AG04449 (cell line): ENCODE measurements around the gene BRD9.
"Not testable (repeated sequence)": the region's sequence is repeated elsewhere in the genome, so short reads cannot be mapped to it uniquely, and the experiment has no call there.

Experiments used
- CTCF ChIA-PET: fragments of 350-600 bp; formaldehyde crosslinking; extraction: SDS; loops from one replicate; lab custom pipeline; 2021; ENCODE audit warnings: antibody characterized with exemption; lab: Yijun Ruan, JAX
- POLR2A ChIA-PET: fragments of 400-600, 350-600 bp; formaldehyde crosslinking; extraction: SDS; loops from one replicate; lab custom pipeline; 2020; ENCODE audit warnings: antibody characterized with exemption, inconsistent platforms; lab: Yijun Ruan, JAX
- DNase-seq: peaks from one replicate; pipeline ENCODE4 v3.0.0-alpha.2; 2010; ENCODE audit warnings: low read depth, low spot score
- H3K4me3 ChIP-seq: 2 replicates; pipeline ENCODE4 v1.5.1; 2011; ENCODE audit warnings: low read depth, mild to moderate bottlenecking, control low read depth, low read length
- TF ChIP-seq, protein P1 (sequence below): IDR thresholded peaks from one replicate; pipeline ENCODE4 v1.5.1; 2011; ENCODE audit warnings: mild to moderate bottlenecking, moderate library complexity, low read length, control low read depth, inconsistent platforms; ENCODE audit not compliant: insufficient read depth; ENCODE audit errors: missing control alignments

The BRD9 gene

DNA sequence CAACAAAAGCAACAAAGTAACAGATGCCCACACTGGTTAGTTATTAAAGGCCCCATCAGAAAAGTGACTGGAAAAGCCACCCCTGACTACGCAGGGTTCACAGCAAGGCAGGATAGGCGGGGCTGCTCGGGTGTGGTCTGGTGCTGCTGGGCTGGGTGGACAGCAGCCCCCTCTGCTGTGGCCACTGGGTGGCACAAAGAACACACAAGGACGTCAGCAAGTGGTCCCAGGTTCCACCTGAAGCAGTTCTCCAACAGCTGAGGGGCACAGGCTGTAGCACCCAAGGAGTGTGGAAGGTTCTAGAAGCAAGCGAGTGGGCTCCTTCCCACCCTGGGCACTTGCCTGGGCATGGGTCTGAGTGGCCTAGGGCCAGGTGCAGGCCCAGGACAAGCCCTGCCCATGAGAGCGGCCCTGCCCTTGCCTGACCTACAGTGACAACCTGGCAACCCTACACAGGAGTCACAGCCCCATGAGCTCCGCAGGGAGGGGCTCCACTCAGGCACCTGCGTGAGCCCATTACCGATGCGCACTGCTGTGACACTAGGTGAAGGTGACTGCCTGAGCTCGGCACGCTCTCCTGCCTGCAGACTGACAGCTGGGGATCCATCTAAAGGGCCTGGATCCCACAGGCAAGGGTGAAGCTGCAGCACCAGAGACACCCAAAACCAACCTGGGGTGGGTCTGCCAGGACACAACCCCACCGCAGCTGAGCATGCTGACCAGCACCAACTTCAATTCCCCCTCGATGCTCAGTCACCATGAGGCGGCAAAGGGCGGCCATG, 8.1 kb downstream of the BRD9 start:
- ChIA-PET CTCF (no interaction called here), POLR2A (no interaction called here)
- DNase-seq: no peak
- TF ChIP-seq, protein P1, sequence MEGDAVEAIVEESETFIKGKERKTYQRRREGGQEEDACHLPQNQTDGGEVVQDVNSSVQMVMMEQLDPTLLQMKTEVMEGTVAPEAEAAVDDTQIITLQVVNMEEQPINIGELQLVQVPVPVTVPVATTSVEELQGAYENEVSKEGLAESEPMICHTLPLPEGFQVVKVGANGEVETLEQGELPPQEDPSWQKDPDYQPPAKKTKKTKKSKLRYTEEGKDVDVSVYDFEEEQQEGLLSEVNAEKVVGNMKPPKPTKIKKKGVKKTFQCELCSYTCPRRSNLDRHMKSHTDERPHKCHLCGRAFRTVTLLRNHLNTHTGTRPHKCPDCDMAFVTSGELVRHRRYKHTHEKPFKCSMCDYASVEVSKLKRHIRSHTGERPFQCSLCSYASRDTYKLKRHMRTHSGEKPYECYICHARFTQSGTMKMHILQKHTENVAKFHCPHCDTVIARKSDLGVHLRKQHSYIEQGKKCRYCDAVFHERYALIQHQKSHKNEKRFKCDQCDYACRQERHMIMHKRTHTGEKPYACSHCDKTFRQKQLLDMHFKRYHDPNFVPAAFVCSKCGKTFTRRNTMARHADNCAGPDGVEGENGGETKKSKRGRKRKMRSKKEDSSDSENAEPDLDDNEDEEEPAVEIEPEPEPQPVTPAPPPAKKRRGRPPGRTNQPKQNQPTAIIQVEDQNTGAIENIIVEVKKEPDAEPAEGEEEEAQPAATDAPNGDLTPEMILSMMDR: no peak
- no peak overlapping the region for H3K4me3 ChIP-seq

DNA sequence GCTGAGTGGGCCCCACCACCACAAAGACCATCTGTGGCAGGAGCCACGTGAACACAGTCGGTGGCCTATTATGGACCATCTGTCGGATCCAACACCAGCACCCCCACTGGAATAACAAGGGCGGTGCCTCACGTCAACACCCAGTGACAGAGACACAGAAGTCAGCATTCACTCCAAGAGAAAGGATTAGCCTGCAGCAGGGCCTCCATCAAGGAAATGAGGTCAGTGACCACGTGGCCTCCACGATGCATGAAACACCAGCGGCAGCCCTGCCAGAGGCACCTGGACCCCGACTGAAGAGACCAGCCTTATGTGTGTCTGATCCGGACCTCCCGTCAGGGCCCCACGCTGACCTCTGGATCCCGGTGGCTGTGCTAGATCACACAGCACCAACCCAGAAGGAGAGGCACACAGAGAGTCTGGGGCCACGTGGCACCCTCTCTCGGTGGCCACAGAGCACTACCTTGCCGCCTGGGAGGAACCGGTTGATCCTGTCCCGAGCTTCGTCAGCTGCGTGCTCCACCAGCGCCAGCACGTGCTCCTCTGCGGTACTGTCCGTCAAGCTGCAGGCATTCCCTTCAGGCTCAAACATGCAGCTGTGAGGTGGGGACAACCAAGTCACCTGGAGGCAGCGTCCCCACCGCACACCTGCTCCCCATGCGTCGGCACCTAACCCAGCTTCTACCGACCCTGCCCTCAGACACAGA, 9.0 kb downstream of the BRD9 start:
- POLR2A ChIA-PET: no interaction called here
- H3K4me3 ChIP-seq: no peak overlapping the region
- DNase-seq: no peak
- CTCF ChIA-PET: no interaction called here
- TF ChIP-seq, protein P1: no peak

DNA sequence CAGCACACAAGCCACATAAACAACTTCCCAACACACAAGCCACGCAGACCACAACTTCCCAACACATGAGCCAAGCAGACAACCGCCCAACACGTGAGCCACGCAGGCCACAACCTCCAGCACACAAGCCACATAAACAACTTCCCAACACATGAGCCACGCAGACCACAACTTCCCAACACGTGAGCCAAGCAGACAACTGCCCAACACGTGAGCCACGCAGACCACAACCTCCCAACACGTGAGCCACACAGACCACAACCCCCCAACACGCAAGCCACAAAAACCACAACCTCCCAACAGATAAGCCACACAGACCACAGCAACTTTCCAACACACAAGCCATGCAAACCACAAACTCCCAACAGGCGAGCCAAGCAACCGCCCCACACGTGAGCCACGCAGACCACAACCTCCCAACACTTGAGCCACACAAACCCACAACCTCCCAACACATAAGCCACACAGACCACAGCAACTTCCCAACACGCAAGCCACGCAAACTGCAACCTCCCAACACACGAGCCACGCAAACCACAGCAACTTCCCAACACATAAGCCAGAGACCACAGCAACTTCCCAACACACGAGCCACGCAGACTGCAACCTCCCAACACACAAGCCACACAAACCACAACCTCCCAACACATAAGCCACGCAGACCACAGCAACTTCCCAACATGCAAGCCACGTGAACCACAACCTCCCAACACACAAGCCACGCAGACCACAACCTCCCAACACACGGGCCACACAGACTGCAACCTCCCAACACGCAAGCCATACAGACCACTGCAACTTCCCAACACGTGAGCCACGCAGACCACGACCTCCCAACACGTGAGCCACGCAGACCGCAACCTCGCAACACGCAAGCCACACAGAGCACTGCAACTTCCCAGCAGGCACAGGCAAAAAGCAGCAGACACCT, 10.1 kb downstream of the BRD9 start:
- H3K4me3 ChIP-seq: no peak overlapping the region
- DNase-seq: no peak
- CTCF ChIA-PET: no interaction called here
- POLR2A ChIA-PET: no interaction called here
- TF ChIP-seq, protein P1: no peak

DNA sequence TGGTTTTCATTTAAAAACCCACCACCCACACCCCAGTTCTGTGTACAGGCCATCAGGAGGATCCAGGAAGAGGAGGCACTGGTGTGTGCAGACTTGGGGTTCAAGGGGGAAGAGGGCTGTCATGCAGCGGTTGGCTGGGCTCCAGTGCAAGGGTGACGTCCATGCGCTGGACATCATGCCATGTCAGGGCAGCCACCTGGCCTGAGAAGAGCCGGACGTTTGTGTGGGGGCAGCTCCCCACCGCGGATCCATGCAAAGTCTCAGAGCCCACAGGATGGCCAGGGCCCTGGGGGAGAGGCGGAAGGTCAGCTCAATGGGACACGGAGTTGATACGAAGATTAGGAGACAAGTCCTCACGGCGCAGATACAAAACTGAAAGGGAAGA, 11.1 kb downstream of the BRD9 start:
- CTCF ChIA-PET: no interaction called here
- TF ChIP-seq, protein P1: no peak
- DNase-seq: no peak
- POLR2A ChIA-PET: no interaction called here
- H3K4me3 ChIP-seq: no peak overlapping the region

DNA sequence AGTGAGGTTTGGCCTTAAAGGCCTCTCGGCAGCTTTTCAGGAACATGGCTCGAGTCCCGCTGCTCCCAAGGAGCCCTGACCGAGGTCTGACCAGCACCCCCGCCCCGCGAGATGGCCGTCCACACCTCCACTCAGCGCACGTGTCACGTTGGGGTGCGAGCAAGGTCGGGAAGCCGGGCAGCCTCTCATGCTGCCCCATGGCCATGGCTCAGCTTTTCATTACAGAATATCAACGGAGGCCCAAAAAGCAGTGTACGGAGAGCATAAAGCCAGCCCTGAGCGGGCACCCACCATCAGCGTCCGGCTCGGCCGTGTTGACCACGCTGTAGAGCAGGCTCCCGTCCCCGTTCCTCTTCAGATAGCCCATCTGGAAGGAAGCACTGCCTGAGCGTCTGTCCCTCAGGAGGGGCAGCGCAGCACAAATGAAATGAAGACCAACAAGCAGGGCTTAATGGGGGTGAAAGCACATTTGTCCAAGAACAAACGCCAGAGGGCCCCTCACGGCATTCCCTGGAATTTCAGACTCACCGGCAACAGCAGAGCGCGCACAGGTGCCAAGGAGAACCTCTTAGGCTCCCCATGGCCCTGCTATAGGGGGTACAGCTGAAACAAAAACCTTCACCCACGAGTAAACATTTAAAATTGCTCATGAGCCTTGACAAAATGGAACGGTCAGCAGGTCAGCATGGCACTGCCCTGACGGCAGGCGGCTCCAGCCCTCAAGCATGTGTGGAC, 11.6 kb downstream of the BRD9 start:
- H3K4me3 ChIP-seq: no peak overlapping the region
- CTCF ChIA-PET: no interaction called here
- TF ChIP-seq, protein P1: no peak
- POLR2A ChIA-PET: no interaction called here
- no peak for DNase-seq

DNA sequence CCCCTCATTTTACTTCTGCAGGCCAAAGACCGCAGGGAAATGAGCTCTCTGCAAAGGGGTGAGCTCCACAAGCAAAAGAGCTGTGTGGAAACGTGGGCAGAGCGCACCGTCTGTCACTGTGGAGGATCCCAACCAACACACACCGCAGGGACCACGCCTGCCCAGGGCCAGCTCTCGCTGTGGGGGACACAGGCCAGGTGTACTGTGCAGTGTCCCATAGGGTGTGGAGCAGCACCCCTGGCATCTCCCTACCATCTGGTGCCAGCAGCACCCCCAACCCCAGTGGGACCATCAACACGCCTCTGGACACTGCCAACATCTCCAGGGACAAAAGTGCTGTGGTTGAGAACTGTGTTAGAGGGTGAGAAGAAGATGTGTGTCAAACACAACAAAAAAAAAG, 13.9 kb downstream of the BRD9 start:
- CTCF ChIA-PET, H3K4me3 ChIP-seq, POLR2A ChIA-PET, DNase-seq: not testable (repeated sequence)
